A549 (cell line): ENCODE measurements around the gene PLEKHA7.

Experiments
- BHLHE40 ChIP-seq: IDR thresholded peaks from 2 replicates; pipeline ENCODE4 v1.6.1; 2012; ENCODE audit warnings: low read depth, low read length, inconsistent platforms
- CEBPB ChIP-seq, 2 experiments: fragments of >200 bp in 1 of 2; sonication (Bioruptor Twin) in 1 of 2; formaldehyde crosslinking in 1 of 2; IDR thresholded peaks; 2 replicates each; pipeline ENCODE4 v1.6.1; 2012 to 2016
- CTCF ChIP-seq: fragments of >200 bp; sonication (Bioruptor Twin); formaldehyde crosslinking; IDR thresholded peaks from 3 replicates; pipeline ENCODE4 v1.5.1; 2016
- EP300 ChIP-seq, 2 experiments: fragments of >200 bp; sonication (Bioruptor Twin); formaldehyde crosslinking; IDR thresholded peaks; 2 replicates in 1 of 2; 3 replicates in 1 of 2; pipeline ENCODE4 v1.6.1; 2016 to 2017
- HEYL ChIP-seq: fragments of 250-450 bp; sonication (Bioruptor Pico); IDR thresholded peaks from 2 replicates; pipeline ENCODE4 v1.8.0; 2021; ENCODE audit warnings: mild to moderate bottlenecking, moderate library complexity
- MAX ChIP-seq: IDR thresholded peaks from 2 replicates; pipeline ENCODE4 v1.6.1; 2012
- MAZ ChIP-seq: fragments of 150-350 bp; IDR thresholded peaks from 2 replicates; pipeline ENCODE4 v1.6.1; 2014; ENCODE audit warnings: antibody characterized with exemption, low read depth, low read length, borderline replicate concordance
- POLR2A ChIP-seq: IDR thresholded peaks from 2 replicates; pipeline ENCODE4 v1.6.1; 2012; ENCODE audit warnings: mild to moderate bottlenecking, low read length
- TFCP2L1 ChIP-seq: fragments of 250-450 bp; sonication (Bioruptor Pico); IDR thresholded peaks from 2 replicates; pipeline ENCODE4 v1.5.0; 2021; ENCODE audit warnings: mild to moderate bottlenecking

GRCh38 chr11:16925561-16926065 lies 88.6 kb downstream of the PLEKHA7 start:
- no peak for TF ChIP-seq CTCF
- TF ChIP-seq POLR2A = no peak
- TF ChIP-seq EP300 (IDR thresholded peaks at IDR 0.05) = no peak
- no peak for TF ChIP-seq MAZ
- peak; percentile 50; the same call in 1 of the 2 replicates for TF ChIP-seq MAX
- no peak for TF ChIP-seq CEBPB (IDR thresholded peaks at IDR 0.05)
- TF ChIP-seq HEYL (CRISPR knock-in tag) = no peak
- TF ChIP-seq TFCP2L1 (CRISPR knock-in tag) = no peak
- TF ChIP-seq BHLHE40 = no peak
